ENCODE results near the gene BOD1.

- TF ChIP-seq CTCF (conservative IDR thresholded peaks at IDR 0.05; ENCODE audit: low read depth, low read length) (no peak), EZH2 (IDR thresholded peaks at IDR 0.05; ENCODE audit: borderline replicate concordance, low read depth, low read length, poor library complexity, severe bottlenecking) (no peak)
These were observed 34.0 kb downstream of the BOD1 start for GRCh38 chr5:173582216-173583111.

All from A673 (cell line).